GM18909 (cell line): ENCODE data around the gene DNAJB8.

Experiments
- ATAC-seq: cut with Tn5 transposase; IDR thresholded peaks from one replicate; pipeline ENCODE4 v1.9.1; 2021; ENCODE audit warnings: mild to moderate bottlenecking; ENCODE audit not compliant: unreplicated experiment, poor library complexity

Gene DNAJB8

DNA sequence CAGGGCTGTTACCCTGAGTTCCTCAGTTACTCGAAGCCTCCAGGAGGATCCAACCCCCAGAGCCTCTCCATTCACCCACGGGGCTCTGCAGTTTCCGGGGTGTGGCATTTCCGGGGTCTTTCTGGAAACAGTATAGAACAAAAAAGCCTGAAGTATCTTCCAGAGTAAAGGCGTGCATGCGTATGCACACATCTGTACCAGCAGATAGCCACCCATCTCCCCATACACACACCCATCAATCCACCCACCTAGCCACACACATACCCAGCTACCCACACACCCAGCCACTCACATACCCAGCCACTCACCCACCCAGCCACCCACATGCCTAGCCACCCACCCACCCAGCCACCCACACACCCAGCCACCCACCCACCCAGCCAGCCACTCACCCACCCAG lies 2.9 kb upstream of the DNAJB8 start:
- ATAC-seq: no peak

- ATAC-seq: no peak
Observed at GRCh38 chr3:128468791-128469527, 2.3 kb upstream of the DNAJB8 start.

DNA sequence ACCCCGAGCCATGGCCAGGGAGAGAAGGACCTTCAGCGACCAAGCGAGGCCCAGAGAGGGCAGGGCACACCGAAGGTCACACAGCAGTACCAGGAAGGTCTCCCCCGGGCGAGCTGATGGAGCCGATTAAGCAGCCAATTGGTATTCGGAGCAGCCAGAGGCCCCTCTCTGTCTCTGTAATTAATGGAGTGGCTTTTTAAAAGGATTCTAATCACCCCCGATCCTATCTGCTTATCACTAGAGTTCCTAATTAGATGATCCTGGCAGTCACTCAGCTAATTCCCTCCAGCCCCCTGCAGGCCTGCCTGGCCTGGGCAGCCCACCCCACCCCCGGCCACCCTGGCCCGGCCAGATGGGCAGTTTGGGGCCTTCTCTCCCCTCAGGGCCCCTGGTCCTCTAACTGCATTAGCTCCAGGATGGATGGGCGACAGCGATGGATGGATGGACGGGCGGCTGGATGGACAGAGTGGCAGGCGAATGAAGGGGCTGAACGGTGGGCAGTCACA lies 1.6 kb upstream of the DNAJB8 start:
- no peak for ATAC-seq

DNA sequence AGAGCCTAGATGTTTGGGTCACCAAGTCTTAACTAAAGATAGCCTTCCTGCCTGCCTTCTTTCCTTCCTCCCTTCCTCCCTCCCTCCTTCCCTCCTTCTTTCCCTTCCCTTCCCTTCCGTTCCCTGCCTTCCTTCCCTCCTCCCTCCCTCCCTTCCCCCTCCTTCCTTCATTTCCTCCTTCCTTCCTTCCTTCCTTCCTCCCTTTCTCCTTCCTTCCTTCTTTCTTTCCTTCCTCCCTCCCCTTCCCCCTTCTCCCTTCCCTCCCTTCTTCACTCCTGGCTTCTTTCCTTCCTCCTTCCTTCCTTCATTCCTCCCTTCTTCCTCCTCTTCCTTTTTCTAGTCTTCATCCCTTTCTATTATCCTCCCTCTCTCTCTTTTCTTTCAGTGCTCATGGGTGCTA lies 2.0 kb downstream of the DNAJB8 start:
- no peak for ATAC-seq

GRCh38 chr3:128464188-128464587 lies 2.5 kb downstream of the DNAJB8 start:
- no peak for ATAC-seq

- ATAC-seq: no peak
Observed at GRCh38 chr3:128463771-128464170, 2.9 kb downstream of the DNAJB8 start.

- no peak for ATAC-seq
Observed at GRCh38 chr3:128463354-128463753, 3.3 kb downstream of the DNAJB8 start.

- no peak for ATAC-seq
Observed at GRCh38 chr3:128462931-128463330, 3.8 kb downstream of the DNAJB8 start.

DNA sequence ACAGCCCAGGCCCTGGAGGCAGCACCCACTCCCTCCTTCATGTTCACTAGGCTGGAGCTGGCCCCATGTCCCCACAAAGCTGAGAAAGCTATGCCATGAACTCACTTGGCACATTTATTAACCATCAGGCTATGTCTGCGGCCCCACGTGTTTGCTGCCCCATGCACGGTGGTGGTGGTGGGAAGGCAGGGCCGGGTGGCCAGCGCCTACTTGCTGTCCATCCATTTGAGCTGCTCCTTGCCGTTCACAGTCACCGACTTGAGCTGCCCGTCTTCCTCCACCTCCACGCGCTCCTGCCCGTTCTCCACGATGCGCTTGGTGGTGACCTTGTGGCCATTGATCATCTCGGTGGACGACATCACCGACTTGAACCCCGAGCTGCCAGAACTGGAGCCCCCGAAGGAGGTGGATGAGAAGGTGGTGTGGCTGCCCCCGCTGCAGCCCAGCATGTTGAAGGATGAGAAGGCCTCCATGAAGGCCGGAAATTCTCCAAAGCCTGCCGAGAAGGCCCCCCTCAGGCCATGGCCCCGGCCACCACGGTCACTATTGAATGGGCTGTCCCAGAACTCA lies 4.3 kb downstream of the DNAJB8 start:
- ATAC-seq: no peak

- no peak for ATAC-seq
Observed at GRCh38 chr3:128461731-128462130, 5.0 kb downstream of the DNAJB8 start.

GRCh38 chr3:128459461-128459820 lies 7.2 kb downstream of the DNAJB8 start:
- no peak for ATAC-seq

- no peak for ATAC-seq
Observed at GRCh38 chr3:128458746-128459460, 7.8 kb downstream of the DNAJB8 start.

DNA sequence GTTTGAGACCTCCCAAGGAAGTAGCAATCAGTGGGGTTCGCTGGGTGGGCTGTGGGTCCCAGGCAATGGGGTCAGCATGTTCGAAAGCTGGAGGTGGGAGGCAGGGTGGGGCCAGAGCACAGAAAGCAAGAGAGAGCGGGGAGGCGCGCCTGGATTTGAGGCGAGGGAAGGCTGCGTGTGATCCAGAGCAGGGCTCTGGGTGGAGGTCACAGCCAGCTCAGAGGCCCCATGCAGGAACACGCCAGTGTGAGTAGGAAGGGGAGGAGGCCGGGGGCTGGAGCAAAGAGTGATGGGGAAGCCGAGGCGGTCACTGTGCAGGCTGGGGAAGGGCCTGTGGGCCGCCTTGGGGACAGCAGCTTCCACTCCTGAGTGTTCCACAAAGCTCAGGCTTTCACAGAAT lies 8.8 kb downstream of the DNAJB8 start:
- no peak for ATAC-seq

- no peak for ATAC-seq
Observed at GRCh38 chr3:128456776-128457715, 9.6 kb downstream of the DNAJB8 start.

GRCh38 chr3:128455786-128456748 lies 10.6 kb downstream of the DNAJB8 start:
- ATAC-seq: no peak

- ATAC-seq: no peak
Observed at GRCh38 chr3:128455116-128455515, 11.6 kb downstream of the DNAJB8 start.

GRCh38 chr3:128454310-128454618 lies 12.4 kb downstream of the DNAJB8 start:
- ATAC-seq: no peak

DNA sequence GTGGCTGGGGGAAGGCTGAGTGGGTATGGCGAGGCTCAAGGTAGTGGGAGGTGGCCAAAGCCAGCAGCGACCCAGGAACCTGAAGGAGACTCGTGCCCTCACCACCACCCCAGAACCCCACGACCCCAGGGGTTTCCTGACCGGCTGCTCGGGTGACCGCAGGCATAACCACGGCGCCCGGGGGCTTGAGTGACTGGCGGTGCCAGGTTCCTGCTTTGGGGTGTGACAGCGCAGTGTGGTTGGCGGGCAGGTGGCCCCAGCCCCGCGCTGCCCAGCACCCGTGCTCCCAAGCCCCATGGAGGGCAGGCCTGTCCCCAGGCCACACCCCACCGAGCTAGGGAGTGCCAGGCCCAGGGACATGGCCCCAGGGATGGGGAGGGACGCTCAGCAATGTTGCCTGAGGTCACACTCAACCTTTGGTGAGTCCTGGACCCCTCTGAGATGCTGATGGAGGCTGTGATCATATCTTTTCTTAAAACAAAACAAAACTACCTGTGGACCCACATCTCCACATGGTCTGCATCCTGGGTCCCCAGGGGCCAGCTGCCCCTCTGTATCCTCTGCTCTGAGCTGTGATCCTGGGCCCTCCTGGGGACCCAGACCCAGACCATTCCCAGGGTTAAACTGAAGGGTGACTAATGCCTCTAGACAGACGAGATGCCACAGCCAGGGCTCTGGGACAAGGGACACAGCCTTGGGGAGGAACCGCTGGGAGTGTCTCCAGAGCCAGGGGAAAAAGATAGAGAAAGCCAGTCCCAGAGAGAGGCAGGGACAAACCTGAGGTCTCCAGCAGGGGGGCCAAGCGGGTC lies 13.0 kb downstream of the DNAJB8 start:
- no peak for ATAC-seq
